ENCODE measurements around the gene RP9.

The RP9 gene

GRCh38 chr7:33062782-33063443, 46.3 kb downstream of the RP9 start:
- peak; percentile 77 for DNase-seq (ENCODE audit: low read depth)

GRCh38 chr7:33062023-33062781, 47.0 kb downstream of the RP9 start, which contains the start of gene NT5C3A:
Gene NT5C3A, minus strand, starts transcription at chr7:33062776. Its CDS starts 71 bp downstream, at chr7:33062705.
- peak; percentile 69 for DNase-seq (ENCODE audit: low read depth)

GRCh38 chr7:33061282-33061937, 47.8 kb downstream of the RP9 start:
- DNase-seq (ENCODE audit: low read depth): no peak

- no peak for DNase-seq (ENCODE audit: low read depth)
Measured at GRCh38 chr7:33059635-33060034, 49.6 kb downstream of the RP9 start.

- no peak for DNase-seq (ENCODE audit: low read depth)
Measured at GRCh38 chr7:33055158-33055557, 54.0 kb downstream of the RP9 start.

GRCh38 chr7:33054261-33054964, 54.8 kb downstream of the RP9 start:
- no peak for DNase-seq (ENCODE audit: low read depth)

GRCh38 chr7:33053721-33054120, 55.5 kb downstream of the RP9 start:
- DNase-seq (ENCODE audit: low read depth): no peak

GRCh38 chr7:33050535-33051318, 58.5 kb downstream of the RP9 start:
- DNase-seq (ENCODE audit: low read depth): no peak

- no peak for DNase-seq (ENCODE audit: low read depth)
Measured at GRCh38 chr7:33048704-33049103, 60.5 kb downstream of the RP9 start.

- DNase-seq (ENCODE audit: low read depth): no peak
Measured at GRCh38 chr7:33048257-33048656, 60.9 kb downstream of the RP9 start.

GRCh38 chr7:33044986-33045385, 64.2 kb downstream of the RP9 start:
- DNase-seq (ENCODE audit: low read depth): no peak
